Measurements from ENCODE around the gene SLC7A8. TPM values are rescaled to one million over a fixed set of nuclear protein-coding genes. Genes with fewer than 3 reads are reported as not detected.

Gene SLC7A8
- total RNA-seq, 2 experiments from 2014 or later, result 1.5 to 1.9 TPM

- Mint-ChIP-seq H3K4me3 (no peak overlapping the region), H3K27me3 (no peaks in the 10 kb centered on the region), H3K36me3 (ENCODE audit: low read depth) (no peaks in the 10 kb centered on the region), H3K4me1 (ENCODE audit: low read depth) (no peaks in the 10 kb centered on the region), H3K9me3 (no peaks in the 10 kb centered on the region), H3K27ac (no peak overlapping the region)
- no peak for TF ChIP-seq CTCF (IDR thresholded peaks at IDR 0.05)
- ATAC-seq (no peak), DNase-seq (no peak)
- ChIA-PET POLR2A (no interaction called here), CTCF (interaction anchor here (13.3 kb wide), 1 partner anchor 58 kb away, joined by 290 read pairs; the partner anchor contains the start of gene SLC7A8)
- intact Hi-C loops (cut with micrococcal nuclease), result loop anchor here (2.0 kb wide), 1 partner anchor 55 kb away; the partner anchor contains the start of gene SLC7A8
Measured at GRCh38 chr14:23127861-23128260, 55.6 kb downstream of the SLC7A8 start.

GRCh38 chr14:23126548-23127278, 56.7 kb downstream of the SLC7A8 start:
- ChIA-PET POLR2A (no interaction called here), CTCF (interaction anchor here (1.5 to 13.3 kb wide), 2 partner anchors 58 to 59 kb away, joined by 4 to 290 read pairs; partner anchors contain the start of gene SLC7A8)
- Mint-ChIP-seq H3K4me3 (no peak overlapping the region), H3K9me3 (no peaks in the 10 kb centered on the region), H3K27me3 (no peaks in the 10 kb centered on the region), H3K36me3 (ENCODE audit: low read depth) (no peaks in the 10 kb centered on the region), H3K27ac (no peak overlapping the region), H3K4me1 (ENCODE audit: low read depth) (no peaks in the 10 kb centered on the region)
- no peak for DNase-seq
- no peak for ATAC-seq
- intact Hi-C loops (cut with micrococcal nuclease), result no loop called here
- no peak for TF ChIP-seq CTCF (IDR thresholded peaks at IDR 0.05)

GRCh38 chr14:23125933-23126524, 57.4 kb downstream of the SLC7A8 start:
- CTCF ChIA-PET, result interaction anchor here (1.5 to 13.3 kb wide), 2 partner anchors 57 to 60 kb away, joined by 4 to 290 read pairs; partner anchors contain the start of gene SLC7A8

GRCh38 chr14:23125011-23125410, 58.4 kb downstream of the SLC7A8 start:
- no peaks in the 10 kb centered on the region for H3K36me3 Mint-ChIP-seq (ENCODE audit: low read depth)
- intact Hi-C loops (cut with micrococcal nuclease), result no loop called here
- peaks cover 16% of the 10 kb centered on the region for H3K4me1 Mint-ChIP-seq (ENCODE audit: low read depth)
- CTCF ChIA-PET, result interaction anchor here (0.8 to 13.3 kb wide), 2 partner anchors 56 to 61 kb away, joined by 3 to 290 read pairs; partner anchors contain the start of gene SLC7A8
- no peak for TF ChIP-seq CTCF (IDR thresholded peaks at IDR 0.05)
- ATAC-seq (no peak), DNase-seq (no peak)
- no peaks in the 10 kb centered on the region for H3K9me3 Mint-ChIP-seq
- H3K27ac Mint-ChIP-seq, result no peak overlapping the region
- no peak overlapping the region for H3K4me3 Mint-ChIP-seq
- POLR2A ChIA-PET, result no interaction called here
- H3K27me3 Mint-ChIP-seq, result no peaks in the 10 kb centered on the region

More at GRCh38 chr14:23125933-23126524, 57.4 kb downstream of the SLC7A8 start:
- Mint-ChIP-seq H3K9me3 (no peaks in the 10 kb centered on the region), H3K36me3 (ENCODE audit: low read depth) (no peaks in the 10 kb centered on the region), H3K27me3 (no peaks in the 10 kb centered on the region), H3K27ac (no peak overlapping the region), H3K4me1 (ENCODE audit: low read depth) (peaks cover 6% of the 10 kb centered on the region), H3K4me3 (no peak overlapping the region)
- DNase-seq (no peak), ATAC-seq (no peak)
- POLR2A ChIA-PET, result no interaction called here
- intact Hi-C loops (cut with micrococcal nuclease), result no loop called here
- TF ChIP-seq CTCF (IDR thresholded peaks at IDR 0.05), result no peak
